Neural cell (in vitro differentiated cells): Measurements from ENCODE around the gene LCOR.

Source experiments
- EP300 ChIP-seq: fragments of 450-650 bp; conservative IDR thresholded peaks from 2 replicates; pipeline ENCODE4 v1.6.1; 2014; ENCODE audit warnings: antibody characterized with exemption, mild to moderate bottlenecking, moderate library complexity; ENCODE audit not compliant: poor library complexity, severe bottlenecking
- EZH2 ChIP-seq: fragments of 200-600, 300-800 bp; shearing (Covaris generic), sonication (generic); IDR thresholded peaks from 2 replicates; pipeline ENCODE4 v1.6.1; 2014; ENCODE audit warnings: antibody characterized with exemption, low read length, borderline replicate concordance, mild to moderate bottlenecking; ENCODE audit not compliant: insufficient read depth, poor library complexity, severe bottlenecking
- MXI1 ChIP-seq: fragments of 450-650 bp; conservative IDR thresholded peaks from 2 replicates; pipeline ENCODE4 v1.6.1; 2014; ENCODE audit warnings: antibody characterized with exemption, mild to moderate bottlenecking; ENCODE audit not compliant: poor library complexity, severe bottlenecking
- POLR2AphosphoS5 ChIP-seq: IDR thresholded peaks from 2 replicates; pipeline ENCODE4 v1.6.1; 2012
- RAD21 ChIP-seq: fragments of 450-650 bp; conservative IDR thresholded peaks from 2 replicates; pipeline ENCODE4 v1.6.1; 2014; ENCODE audit warnings: antibody characterized with exemption, mild to moderate bottlenecking, moderate library complexity
- SMC3 ChIP-seq: fragments of 450-650 bp; conservative IDR thresholded peaks from 2 replicates; pipeline ENCODE4 v1.6.1; 2014; ENCODE audit warnings: antibody characterized with exemption, mild to moderate bottlenecking, moderate library complexity; ENCODE audit not compliant: poor library complexity
- TAF1 ChIP-seq: IDR thresholded peaks from 2 replicates; pipeline ENCODE4 v1.6.1; 2012; ENCODE audit warnings: low read depth
- TF ChIP-seq, protein P1 (sequence below): fragments of 450-650 bp; IDR thresholded peaks from 2 replicates; pipeline ENCODE4 v1.5.1; 2014; ENCODE audit warnings: antibody characterized with exemption, mild to moderate bottlenecking, moderate library complexity; ENCODE audit not compliant: poor library complexity, severe bottlenecking
- TF ChIP-seq, protein P2 (sequence below): IDR thresholded peaks from 2 replicates; pipeline ENCODE4 v1.6.1; 2012; ENCODE audit warnings: borderline replicate concordance

GRCh38 chr10:97025613-97026242 lies 193.6 kb downstream of the LCOR start:
- TF ChIP-seq, protein P1, sequence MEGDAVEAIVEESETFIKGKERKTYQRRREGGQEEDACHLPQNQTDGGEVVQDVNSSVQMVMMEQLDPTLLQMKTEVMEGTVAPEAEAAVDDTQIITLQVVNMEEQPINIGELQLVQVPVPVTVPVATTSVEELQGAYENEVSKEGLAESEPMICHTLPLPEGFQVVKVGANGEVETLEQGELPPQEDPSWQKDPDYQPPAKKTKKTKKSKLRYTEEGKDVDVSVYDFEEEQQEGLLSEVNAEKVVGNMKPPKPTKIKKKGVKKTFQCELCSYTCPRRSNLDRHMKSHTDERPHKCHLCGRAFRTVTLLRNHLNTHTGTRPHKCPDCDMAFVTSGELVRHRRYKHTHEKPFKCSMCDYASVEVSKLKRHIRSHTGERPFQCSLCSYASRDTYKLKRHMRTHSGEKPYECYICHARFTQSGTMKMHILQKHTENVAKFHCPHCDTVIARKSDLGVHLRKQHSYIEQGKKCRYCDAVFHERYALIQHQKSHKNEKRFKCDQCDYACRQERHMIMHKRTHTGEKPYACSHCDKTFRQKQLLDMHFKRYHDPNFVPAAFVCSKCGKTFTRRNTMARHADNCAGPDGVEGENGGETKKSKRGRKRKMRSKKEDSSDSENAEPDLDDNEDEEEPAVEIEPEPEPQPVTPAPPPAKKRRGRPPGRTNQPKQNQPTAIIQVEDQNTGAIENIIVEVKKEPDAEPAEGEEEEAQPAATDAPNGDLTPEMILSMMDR, result peak; percentile 55
- TF ChIP-seq EZH2, result no peak
- TF ChIP-seq MXI1, result no peak
- TF ChIP-seq POLR2AphosphoS5, result no peak
- TF ChIP-seq RAD21, result peak; percentile 28
- TF ChIP-seq, protein P2, sequence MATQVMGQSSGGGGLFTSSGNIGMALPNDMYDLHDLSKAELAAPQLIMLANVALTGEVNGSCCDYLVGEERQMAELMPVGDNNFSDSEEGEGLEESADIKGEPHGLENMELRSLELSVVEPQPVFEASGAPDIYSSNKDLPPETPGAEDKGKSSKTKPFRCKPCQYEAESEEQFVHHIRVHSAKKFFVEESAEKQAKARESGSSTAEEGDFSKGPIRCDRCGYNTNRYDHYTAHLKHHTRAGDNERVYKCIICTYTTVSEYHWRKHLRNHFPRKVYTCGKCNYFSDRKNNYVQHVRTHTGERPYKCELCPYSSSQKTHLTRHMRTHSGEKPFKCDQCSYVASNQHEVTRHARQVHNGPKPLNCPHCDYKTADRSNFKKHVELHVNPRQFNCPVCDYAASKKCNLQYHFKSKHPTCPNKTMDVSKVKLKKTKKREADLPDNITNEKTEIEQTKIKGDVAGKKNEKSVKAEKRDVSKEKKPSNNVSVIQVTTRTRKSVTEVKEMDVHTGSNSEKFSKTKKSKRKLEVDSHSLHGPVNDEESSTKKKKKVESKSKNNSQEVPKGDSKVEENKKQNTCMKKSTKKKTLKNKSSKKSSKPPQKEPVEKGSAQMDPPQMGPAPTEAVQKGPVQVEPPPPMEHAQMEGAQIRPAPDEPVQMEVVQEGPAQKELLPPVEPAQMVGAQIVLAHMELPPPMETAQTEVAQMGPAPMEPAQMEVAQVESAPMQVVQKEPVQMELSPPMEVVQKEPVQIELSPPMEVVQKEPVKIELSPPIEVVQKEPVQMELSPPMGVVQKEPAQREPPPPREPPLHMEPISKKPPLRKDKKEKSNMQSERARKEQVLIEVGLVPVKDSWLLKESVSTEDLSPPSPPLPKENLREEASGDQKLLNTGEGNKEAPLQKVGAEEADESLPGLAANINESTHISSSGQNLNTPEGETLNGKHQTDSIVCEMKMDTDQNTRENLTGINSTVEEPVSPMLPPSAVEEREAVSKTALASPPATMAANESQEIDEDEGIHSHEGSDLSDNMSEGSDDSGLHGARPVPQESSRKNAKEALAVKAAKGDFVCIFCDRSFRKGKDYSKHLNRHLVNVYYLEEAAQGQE, result no peak
- TF ChIP-seq EP300, result no peak
- no peak for TF ChIP-seq TAF1
- peak; percentile 39 for TF ChIP-seq SMC3
